Astrocyte of the cerebellum (primary cell): ENCODE data around the gene SRSF2.

Experiments used
- DNase-seq: peaks from one replicate; pipeline ENCODE4 v3.0.0-alpha.2; 2011; ENCODE audit warnings: low read depth
- H3K4me3 ChIP-seq: 2 replicates; pipeline ENCODE4 v1.5.1; 2011; ENCODE audit warnings: mild to moderate bottlenecking, low read depth, low read length, moderate library complexity
- in situ Hi-C: cut with HindIII; loops from 2 replicates; pipeline ENCODE4 v1.10.0; 2017; ENCODE audit warnings: low sequenced_read_pairs
- TF ChIP-seq, protein P1 (sequence below): IDR thresholded peaks from 2 replicates; pipeline ENCODE4 v1.5.1; 2012; ENCODE audit warnings: low read length, low read depth, moderate library complexity, mild to moderate bottlenecking; ENCODE audit errors: missing control alignments

The SRSF2 gene

DNA sequence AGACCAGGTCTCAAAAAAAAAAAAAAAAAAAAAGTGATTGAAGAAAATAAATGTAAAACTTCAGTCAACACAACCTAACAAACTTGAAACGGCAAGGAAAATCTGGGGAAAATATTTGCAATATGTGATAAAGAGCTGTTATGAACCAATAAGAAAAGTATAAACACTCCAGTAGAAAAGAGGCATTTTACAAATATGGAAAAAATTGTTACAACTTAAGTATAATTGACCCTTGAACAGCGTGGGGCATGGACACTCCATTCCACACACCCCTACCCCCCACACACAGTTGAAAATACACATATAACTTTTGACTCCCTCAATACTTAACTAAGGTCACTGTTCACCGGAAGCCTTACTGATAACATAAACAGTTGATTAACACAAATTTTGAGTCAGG lies 21.4 kb upstream of the SRSF2 start:
- in situ Hi-C loops, result no loop called here
- no peak for DNase-seq
- no peak overlapping the region for H3K4me3 ChIP-seq
- TF ChIP-seq, protein P1, sequence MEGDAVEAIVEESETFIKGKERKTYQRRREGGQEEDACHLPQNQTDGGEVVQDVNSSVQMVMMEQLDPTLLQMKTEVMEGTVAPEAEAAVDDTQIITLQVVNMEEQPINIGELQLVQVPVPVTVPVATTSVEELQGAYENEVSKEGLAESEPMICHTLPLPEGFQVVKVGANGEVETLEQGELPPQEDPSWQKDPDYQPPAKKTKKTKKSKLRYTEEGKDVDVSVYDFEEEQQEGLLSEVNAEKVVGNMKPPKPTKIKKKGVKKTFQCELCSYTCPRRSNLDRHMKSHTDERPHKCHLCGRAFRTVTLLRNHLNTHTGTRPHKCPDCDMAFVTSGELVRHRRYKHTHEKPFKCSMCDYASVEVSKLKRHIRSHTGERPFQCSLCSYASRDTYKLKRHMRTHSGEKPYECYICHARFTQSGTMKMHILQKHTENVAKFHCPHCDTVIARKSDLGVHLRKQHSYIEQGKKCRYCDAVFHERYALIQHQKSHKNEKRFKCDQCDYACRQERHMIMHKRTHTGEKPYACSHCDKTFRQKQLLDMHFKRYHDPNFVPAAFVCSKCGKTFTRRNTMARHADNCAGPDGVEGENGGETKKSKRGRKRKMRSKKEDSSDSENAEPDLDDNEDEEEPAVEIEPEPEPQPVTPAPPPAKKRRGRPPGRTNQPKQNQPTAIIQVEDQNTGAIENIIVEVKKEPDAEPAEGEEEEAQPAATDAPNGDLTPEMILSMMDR, result no peak

DNA sequence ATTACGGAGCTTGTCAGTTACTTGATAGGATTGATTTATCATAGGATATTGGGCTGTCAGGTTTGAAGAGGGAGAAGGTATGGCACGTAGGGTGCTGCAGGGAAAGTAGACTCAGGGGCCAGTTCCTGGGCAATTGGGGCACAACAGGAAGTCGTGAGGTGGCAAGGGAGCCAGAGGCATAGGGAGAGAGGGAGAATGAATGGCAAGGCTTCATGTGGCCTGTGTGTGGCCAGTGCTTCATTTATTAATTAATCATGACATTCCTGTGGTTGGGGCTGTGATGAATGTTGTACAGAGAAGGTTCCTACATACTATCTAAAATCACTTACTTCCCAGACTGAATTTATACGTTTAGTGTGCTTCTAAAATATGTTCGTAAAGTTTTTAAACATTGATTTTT lies 20.1 kb upstream of the SRSF2 start:
- in situ Hi-C loops, result no loop called here

DNA sequence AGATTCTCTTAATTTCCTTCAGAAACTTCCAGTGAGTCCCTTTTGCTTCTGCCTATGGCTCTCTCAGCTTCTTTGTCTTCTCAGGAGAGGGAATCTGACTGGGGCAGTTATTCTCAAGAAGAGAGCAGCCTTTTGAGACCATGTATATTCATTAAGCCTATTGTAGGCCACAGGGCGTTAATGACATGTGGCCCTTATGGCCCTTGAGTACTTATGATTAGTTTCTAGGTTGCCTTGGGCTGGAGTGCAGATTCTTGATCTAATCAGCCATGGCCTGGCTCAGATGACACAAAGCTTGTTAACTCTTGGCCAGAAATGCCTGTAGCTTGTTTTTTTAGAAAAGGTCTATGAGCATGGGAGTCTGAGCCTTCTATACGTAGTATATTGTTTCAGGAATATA lies 18.2 kb upstream of the SRSF2 start:
- no peak for DNase-seq
- in situ Hi-C loops, result no loop called here

More for the DNA sequence above, 20.1 kb upstream of the SRSF2 start:
- TF ChIP-seq, protein P1, result no peak
- DNase-seq, result no peak
- H3K4me3 ChIP-seq, result no peak overlapping the region

DNA sequence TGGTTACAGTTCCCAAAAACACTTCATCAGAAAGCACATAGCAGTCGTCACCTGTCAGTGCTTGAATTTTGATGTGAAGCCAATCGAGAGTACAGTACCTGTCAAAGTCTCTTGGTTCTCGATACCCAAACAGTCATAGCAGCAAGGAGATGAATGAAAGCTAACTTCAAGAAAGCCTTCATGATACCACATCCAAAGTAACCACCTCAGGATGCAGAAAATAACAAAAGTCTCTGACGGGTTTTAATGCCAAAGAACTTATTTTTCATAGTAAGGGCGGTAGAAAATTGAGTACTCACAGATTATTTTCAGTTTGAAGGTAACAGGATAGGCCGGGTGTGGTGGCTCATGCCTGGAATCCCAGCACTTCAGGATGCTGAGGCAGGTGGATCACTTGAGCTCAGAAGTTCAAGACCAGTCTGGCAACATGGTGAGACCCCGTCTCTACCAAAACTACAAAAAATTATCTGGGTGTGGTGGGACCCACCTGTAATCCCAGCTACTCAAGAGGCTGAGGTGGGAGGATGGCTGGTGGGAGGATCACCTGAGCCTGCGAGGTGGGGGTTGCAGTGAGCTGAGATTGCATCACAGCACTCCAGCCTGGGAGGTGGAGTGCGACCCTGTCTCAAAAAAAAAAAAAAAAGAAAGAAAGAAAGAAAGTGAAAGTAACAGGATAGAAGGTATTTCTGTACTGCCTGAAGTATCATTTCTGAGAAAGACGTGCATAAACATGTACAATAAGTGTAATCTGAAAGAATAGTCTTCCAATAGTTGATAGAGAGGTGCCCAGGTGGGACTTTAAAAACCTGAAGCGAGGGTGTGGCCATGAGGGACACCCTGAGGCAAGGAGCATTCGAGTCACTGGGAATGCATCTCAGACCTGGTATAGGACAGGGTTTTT lies 16.2 kb upstream of the SRSF2 start:
- in situ Hi-C loops, result no loop called here
- DNase-seq, result no peak
- TF ChIP-seq, protein P1, result no peak
- H3K4me3 ChIP-seq, result no peak overlapping the region

More for the DNA sequence above, 18.2 kb upstream of the SRSF2 start:
- TF ChIP-seq, protein P1, result no peak
- H3K4me3 ChIP-seq, result no peak overlapping the region

DNA sequence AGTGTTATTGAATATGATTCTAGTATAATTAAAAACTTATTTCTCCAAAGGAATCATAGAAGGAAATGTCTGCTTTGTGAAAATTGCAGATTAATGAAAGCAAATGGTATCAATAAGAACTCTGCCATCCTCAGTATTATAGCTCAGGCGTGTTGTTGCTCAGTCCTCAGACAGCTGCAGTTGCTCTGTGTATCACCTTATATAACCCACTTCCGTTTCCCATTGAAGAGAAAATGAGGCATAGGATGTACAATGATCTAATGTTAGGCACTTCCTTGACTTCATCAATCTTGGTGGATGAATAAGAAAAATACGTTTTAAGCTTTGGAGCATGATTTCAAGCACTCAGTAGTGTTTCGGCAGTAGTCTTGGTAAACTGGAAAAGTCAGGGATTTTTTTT lies 14.9 kb upstream of the SRSF2 start:
- in situ Hi-C loops, result no loop called here
- no peak overlapping the region for H3K4me3 ChIP-seq
- DNase-seq, result no peak
- TF ChIP-seq, protein P1, result no peak

DNA sequence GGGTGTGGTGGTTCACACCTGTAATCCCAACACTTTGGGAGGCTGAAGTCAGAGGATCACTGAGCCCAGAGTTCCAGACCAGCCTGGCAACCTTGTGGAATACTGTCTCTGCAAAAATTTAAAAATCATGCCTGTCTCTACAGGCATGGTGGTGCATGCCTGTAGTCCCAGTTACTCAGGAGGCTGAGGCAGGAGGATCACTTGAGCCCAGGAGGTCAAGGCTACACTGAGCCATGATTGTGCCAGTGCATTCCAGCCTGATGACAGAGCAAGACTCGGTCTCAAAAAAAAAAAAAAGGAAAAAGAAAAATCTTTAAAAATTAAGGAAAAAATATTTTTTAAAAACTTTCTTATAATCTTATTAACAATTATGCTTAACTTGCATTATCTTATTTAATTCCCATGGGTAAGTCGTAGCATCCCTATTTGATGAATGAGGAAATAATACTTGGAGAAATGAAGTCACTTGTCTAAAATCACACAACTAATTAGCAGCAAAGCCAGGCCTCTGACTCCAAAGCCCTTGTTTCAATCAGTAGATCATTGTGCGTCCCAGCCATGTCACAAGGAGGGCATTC lies 14.4 kb upstream of the SRSF2 start:
- in situ Hi-C loops, result no loop called here
- TF ChIP-seq, protein P1, result no peak

More for the DNA sequence above, 14.4 kb upstream of the SRSF2 start:
- no peak overlapping the region for H3K4me3 ChIP-seq
- DNase-seq, result no peak
